SK-N-SH treated with all-trans-retinoic acid at 6 μM for 48 hours (cell line): ENCODE results near the gene KCNG2.

Experiments
- ATAC-seq: fragments of 200-7000 bp; cut with Tn5 transposase; 3 replicates; pipeline ENCODE4 v1.9.1; 2020; ENCODE audit warnings: mild to moderate bottlenecking, moderate library complexity
- ARNTL ChIP-seq: fragments of 450-650 bp; formaldehyde crosslinking; IDR thresholded peaks from 2 replicates; pipeline ENCODE4 v1.5.0; 2020; ENCODE audit warnings: low read depth, mild to moderate bottlenecking, moderate library complexity, borderline replicate concordance
- BACH2 ChIP-seq: fragments of 250-450 bp; sonication (Bioruptor Pico); IDR thresholded peaks from 2 replicates; pipeline ENCODE4 v1.9.0; 2021; ENCODE audit warnings: mild to moderate bottlenecking, borderline replicate concordance
- CREB5 ChIP-seq: fragments of 250-450 bp; sonication (Bioruptor Pico); IDR thresholded peaks from 2 replicates; pipeline ENCODE4 v1.5.1; 2020; ENCODE audit warnings: low read depth, mild to moderate bottlenecking, moderate library complexity
- CSDC2 ChIP-seq: fragments of 250-450 bp; sonication (Bioruptor Pico); IDR thresholded peaks from 2 replicates; pipeline ENCODE4 v1.5.0; 2020; ENCODE audit warnings: mild to moderate bottlenecking, moderate library complexity
- CSRNP3 ChIP-seq: fragments of 250-450 bp; sonication (Bioruptor Pico); IDR thresholded peaks from 2 replicates; pipeline ENCODE4 v1.5.1; 2021; ENCODE audit warnings: mild to moderate bottlenecking, moderate library complexity
- GLIS3 ChIP-seq: fragments of 250-450 bp; sonication (Bioruptor Pico); IDR thresholded peaks from 2 replicates; pipeline ENCODE4 v1.5.0; 2020; ENCODE audit warnings: mild to moderate bottlenecking, moderate library complexity
- ISL1 ChIP-seq: fragments of 250-450 bp; sonication (Bioruptor Pico); IDR thresholded peaks from 2 replicates; pipeline ENCODE4 v2.1.2; 2022; ENCODE audit warnings: mild to moderate bottlenecking, moderate library complexity
- OSR1 ChIP-seq: fragments of 250-450 bp; sonication (Bioruptor Pico); IDR thresholded peaks from 2 replicates; pipeline ENCODE4 v1.8.0; 2022; ENCODE audit warnings: moderate library complexity, mild to moderate bottlenecking, inconsistent platforms
- PATZ1 ChIP-seq: fragments of 250-450 bp; sonication (Bioruptor Pico); IDR thresholded peaks from 2 replicates; pipeline ENCODE4 v1.8.0; 2020; ENCODE audit warnings: mild to moderate bottlenecking, moderate library complexity, borderline replicate concordance
- POU6F1 ChIP-seq: fragments of 250-450 bp; sonication (Bioruptor Pico); IDR thresholded peaks from 2 replicates; pipeline ENCODE4 v1.8.0; 2021; ENCODE audit warnings: low read depth, mild to moderate bottlenecking, moderate library complexity, borderline replicate concordance
- PPARA ChIP-seq: fragments of 250-450 bp; sonication (Bioruptor Pico); IDR thresholded peaks from 2 replicates; pipeline ENCODE4 v1.5.0; 2020; ENCODE audit warnings: mild to moderate bottlenecking, borderline replicate concordance
- RARB ChIP-seq: fragments of 250-450 bp; sonication (Bioruptor Pico); IDR thresholded peaks from 2 replicates; pipeline ENCODE4 v1.8.0; 2021; ENCODE audit warnings: mild to moderate bottlenecking, moderate library complexity
- SNAI2 ChIP-seq: fragments of 250-450 bp; sonication (Bioruptor Pico); IDR thresholded peaks from 2 replicates; pipeline ENCODE4 v1.5.0; 2020; ENCODE audit warnings: mild to moderate bottlenecking, moderate library complexity
- TCF4 ChIP-seq: fragments of 250-450 bp; sonication (Bioruptor Pico); IDR thresholded peaks from 2 replicates; pipeline ENCODE4 v1.8.0; 2021; ENCODE audit warnings: mild to moderate bottlenecking, moderate library complexity, borderline replicate concordance
- TOX ChIP-seq: fragments of 250-450 bp; sonication (Bioruptor Pico); IDR thresholded peaks from 2 replicates; pipeline ENCODE4 v1.8.0; 2021; ENCODE audit warnings: mild to moderate bottlenecking, moderate library complexity, borderline replicate concordance
- ZC3H10 ChIP-seq: fragments of 250-450 bp; sonication (Bioruptor Pico); IDR thresholded peaks from 2 replicates; pipeline ENCODE4 v1.5.1; 2021; ENCODE audit warnings: mild to moderate bottlenecking, moderate library complexity
- ZFP3 ChIP-seq: fragments of 250-450 bp; sonication (Bioruptor Pico); IDR thresholded peaks from 2 replicates; pipeline ENCODE4 v1.5.0; 2020; ENCODE audit warnings: mild to moderate bottlenecking, moderate library complexity
- ZFP30 ChIP-seq: fragments of 450-650 bp; formaldehyde crosslinking; IDR thresholded peaks from 2 replicates; pipeline ENCODE4 v1.5.0; 2022; ENCODE audit warnings: mild to moderate bottlenecking, moderate library complexity
- ZNF565 ChIP-seq: fragments of 450-650 bp; formaldehyde crosslinking; conservative IDR thresholded peaks from 2 replicates; pipeline ENCODE4 v1.5.0; 2020; ENCODE audit warnings: low read depth, mild to moderate bottlenecking, moderate library complexity
- ZNF70 ChIP-seq: fragments of 450-650 bp; formaldehyde crosslinking; IDR thresholded peaks from 2 replicates; pipeline ENCODE4 v1.5.0; 2020; ENCODE audit warnings: mild to moderate bottlenecking, moderate library complexity

KCNG2 gene

GRCh38 chr18:79945118-79946042, 147.6 kb downstream of the KCNG2 start:
- TF ChIP-seq GLIS3: no peak
- TF ChIP-seq CSRNP3 (CRISPR knock-in tag): no peak
- TF ChIP-seq ZNF565 (CRISPR knock-in tag): no peak
- no peak for TF ChIP-seq BACH2 (CRISPR knock-in tag)
- no peak for TF ChIP-seq ZC3H10 (CRISPR knock-in tag)
- no peak for TF ChIP-seq SNAI2 (CRISPR knock-in tag)
- TF ChIP-seq ARNTL (CRISPR knock-in tag): no peak
- no peak for TF ChIP-seq ZNF70 (CRISPR knock-in tag)
- TF ChIP-seq CREB5: no peak
- TF ChIP-seq CSDC2 (CRISPR knock-in tag): no peak
- TF ChIP-seq TOX (CRISPR knock-in tag): no peak
- no peak for TF ChIP-seq PPARA
- no peak for TF ChIP-seq ZFP3 (CRISPR knock-in tag)
- TF ChIP-seq ISL1 (CRISPR knock-in tag): no peak
- no peak for TF ChIP-seq TCF4 (CRISPR knock-in tag)
- TF ChIP-seq, all 23 proteins: peak for 0
- ATAC-seq: no peak

GRCh38 chr18:79947054-79947755, 149.5 kb downstream of the KCNG2 start:
- TF ChIP-seq ZNF565 (CRISPR knock-in tag) (no peak), ZNF70 (CRISPR knock-in tag) (no peak), ZFP3 (CRISPR knock-in tag) (no peak), SNAI2 (CRISPR knock-in tag) (no peak), ZFP30 (CRISPR knock-in tag) (no peak), OSR1 (CRISPR knock-in tag) (no peak), TCF4 (CRISPR knock-in tag) (no peak), CSDC2 (CRISPR knock-in tag) (no peak), BACH2 (CRISPR knock-in tag) (no peak), POU6F1 (CRISPR knock-in tag) (no peak)
- no peak for ATAC-seq

- no peak for TF ChIP-seq TCF4 (CRISPR knock-in tag)
- no peak for TF ChIP-seq RARB (CRISPR knock-in tag)
- no peak for TF ChIP-seq PATZ1 (CRISPR knock-in tag)
- TF ChIP-seq ZNF70 (CRISPR knock-in tag): no peak
- no peak for TF ChIP-seq SNAI2 (CRISPR knock-in tag)
- no peak for TF ChIP-seq TOX (CRISPR knock-in tag)
- no peak for TF ChIP-seq BACH2 (CRISPR knock-in tag)
- no peak for TF ChIP-seq GLIS3
- no peak for TF ChIP-seq ZFP30 (CRISPR knock-in tag)
- no peak for TF ChIP-seq OSR1 (CRISPR knock-in tag)
- TF ChIP-seq, all 23 proteins: peak for 0
- ATAC-seq: no peak
These were observed 150.3 kb downstream of the KCNG2 start for GRCh38 chr18:79947881-79948610.
